AG09309 (cell line): ENCODE results near the gene OSBPL6.

Experiments used
- DNase-seq: peaks from one replicate; pipeline ENCODE4 v3.0.0-alpha.2; 2010; ENCODE audit warnings: low read depth
- H3K4me3 ChIP-seq: 2 replicates; pipeline ENCODE4 v1.5.1; 2011; ENCODE audit warnings: mild to moderate bottlenecking, low read depth, low read length, moderate library complexity; ENCODE audit not compliant: control insufficient read depth
- TF ChIP-seq, protein P1 (sequence below): IDR thresholded peaks from 2 replicates; pipeline ENCODE4 v1.5.1; 2011; ENCODE audit warnings: mild to moderate bottlenecking, low read depth, low read length, inconsistent platforms; ENCODE audit not compliant: insufficient read depth, control insufficient read depth; ENCODE audit errors: missing control alignments

OSBPL6 gene

DNA sequence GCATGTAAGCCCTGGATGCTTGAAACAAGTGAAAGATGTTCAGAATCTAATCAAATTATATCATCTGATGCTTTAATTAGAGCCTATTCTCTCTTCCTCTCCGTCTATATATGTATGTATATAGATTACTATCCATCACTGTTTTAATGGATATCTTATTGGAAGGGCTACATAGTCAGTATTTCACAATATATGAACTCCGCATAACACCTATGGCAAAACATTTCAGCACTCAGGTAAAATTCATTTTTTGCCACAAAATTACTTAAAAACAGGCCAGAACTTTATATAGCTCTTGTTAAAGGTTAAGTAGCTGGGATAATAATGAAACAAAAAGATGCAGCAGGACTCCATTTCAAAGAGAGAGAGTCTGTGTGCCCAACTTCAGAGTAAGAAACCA lies 258.0 kb downstream of the OSBPL6 start:
- TF ChIP-seq, protein P1, sequence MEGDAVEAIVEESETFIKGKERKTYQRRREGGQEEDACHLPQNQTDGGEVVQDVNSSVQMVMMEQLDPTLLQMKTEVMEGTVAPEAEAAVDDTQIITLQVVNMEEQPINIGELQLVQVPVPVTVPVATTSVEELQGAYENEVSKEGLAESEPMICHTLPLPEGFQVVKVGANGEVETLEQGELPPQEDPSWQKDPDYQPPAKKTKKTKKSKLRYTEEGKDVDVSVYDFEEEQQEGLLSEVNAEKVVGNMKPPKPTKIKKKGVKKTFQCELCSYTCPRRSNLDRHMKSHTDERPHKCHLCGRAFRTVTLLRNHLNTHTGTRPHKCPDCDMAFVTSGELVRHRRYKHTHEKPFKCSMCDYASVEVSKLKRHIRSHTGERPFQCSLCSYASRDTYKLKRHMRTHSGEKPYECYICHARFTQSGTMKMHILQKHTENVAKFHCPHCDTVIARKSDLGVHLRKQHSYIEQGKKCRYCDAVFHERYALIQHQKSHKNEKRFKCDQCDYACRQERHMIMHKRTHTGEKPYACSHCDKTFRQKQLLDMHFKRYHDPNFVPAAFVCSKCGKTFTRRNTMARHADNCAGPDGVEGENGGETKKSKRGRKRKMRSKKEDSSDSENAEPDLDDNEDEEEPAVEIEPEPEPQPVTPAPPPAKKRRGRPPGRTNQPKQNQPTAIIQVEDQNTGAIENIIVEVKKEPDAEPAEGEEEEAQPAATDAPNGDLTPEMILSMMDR: no peak
- DNase-seq: no peak
- no peak overlapping the region for H3K4me3 ChIP-seq
